GM18951 (cell line): ENCODE data around the gene LTF.

Experiments
- POLR2A ChIP-seq: IDR thresholded peaks from 4 replicates; pipeline ENCODE4 v1.6.1; 2011; ENCODE audit warnings: mild to moderate bottlenecking; ENCODE audit not compliant: insufficient read length, insufficient read depth; ENCODE audit errors: extremely low read depth
- in situ Hi-C: fragments of 300-500 bp; cut with MboI; formaldehyde crosslinking; loops from one replicate; pipeline ENCODE4 v1.12.0; 2022; ENCODE audit warnings: low sequenced_read_pairs, mixed read lengths, inconsistent platforms; ENCODE audit not compliant: unreplicated experiment

Gene LTF

DNA sequence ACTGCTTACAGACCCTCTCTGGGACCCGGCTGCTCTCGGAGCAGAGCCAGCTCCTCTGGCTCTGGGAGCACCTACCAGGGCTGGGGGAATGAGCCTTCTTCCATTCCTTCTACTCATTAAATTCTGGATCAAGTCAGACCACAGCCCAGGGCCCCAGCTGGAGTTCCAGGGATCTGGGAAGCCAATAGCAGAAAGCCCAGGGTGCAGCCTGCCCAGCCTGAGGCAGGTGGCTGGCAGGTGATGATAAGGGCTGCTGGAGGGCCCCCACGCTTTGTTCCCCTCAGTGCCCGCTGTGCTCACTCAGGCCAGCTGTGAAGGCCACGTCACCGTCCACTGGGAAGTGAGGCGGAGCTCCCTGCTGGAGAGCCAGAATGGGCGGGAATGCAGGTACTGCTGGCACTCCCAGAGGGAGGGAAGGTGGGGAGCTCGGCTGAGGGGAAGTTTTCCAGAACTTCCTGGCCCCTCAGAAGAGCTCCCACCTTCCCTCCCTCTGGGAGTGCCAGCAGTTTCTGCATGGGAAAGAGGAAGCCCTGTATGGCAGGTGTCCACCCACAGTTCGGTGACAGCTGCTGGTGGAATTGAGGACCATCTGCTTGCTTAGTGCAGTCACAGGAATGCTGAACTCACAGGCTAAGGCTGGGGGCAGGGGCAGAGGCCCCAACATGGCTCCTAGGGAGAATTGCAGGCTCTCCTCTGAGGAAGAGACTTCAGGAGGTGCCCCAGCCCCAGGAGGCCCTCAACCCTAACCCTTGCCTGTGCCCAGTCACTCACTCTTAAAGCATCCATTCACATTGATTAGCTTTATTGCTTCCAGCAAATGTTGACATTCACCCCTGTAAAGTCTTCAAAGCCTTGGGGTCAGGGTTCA lies 20.4 kb upstream of the LTF start:
- in situ Hi-C loops: loop anchor here (5.0 kb wide), 2 partner anchors 72 to 152 kb away; no protein-coding TSS in a partner anchor

GRCh38 chr3:46484388-46484787 lies 19.7 kb upstream of the LTF start:
- in situ Hi-C loops: loop anchor here (5.0 kb wide), 1 partner anchor 153 kb away; no protein-coding TSS in a partner anchor
- no peak for TF ChIP-seq POLR2A

More for the DNA sequence above, 20.4 kb upstream of the LTF start:
- TF ChIP-seq POLR2A: no peak

DNA sequence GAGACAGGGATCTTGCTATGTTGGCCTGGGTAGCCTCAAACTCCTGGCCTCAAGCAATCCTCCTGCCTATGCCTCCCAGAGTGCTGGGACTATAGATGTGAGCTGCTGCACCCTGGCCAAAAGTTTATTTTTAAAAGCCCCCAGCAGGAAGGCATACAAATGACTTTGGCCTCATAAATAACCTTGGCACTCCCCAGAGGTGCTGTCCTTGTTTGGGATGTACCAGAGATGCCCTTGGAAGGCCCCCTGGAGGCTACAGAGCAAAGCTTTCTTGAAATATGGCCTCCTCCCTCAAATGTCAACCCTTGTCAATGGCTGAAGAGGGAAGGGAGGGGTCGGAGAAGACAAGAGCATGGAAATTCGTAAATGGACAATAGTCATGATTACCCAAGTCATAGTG lies 19.1 kb upstream of the LTF start:
- TF ChIP-seq POLR2A: no peak
- in situ Hi-C loops: loop anchor here (5.0 kb wide), 1 partner anchor 153 kb away; no protein-coding TSS in a partner anchor

GRCh38 chr3:46482632-46483350 lies 18.1 kb upstream of the LTF start:
- in situ Hi-C loops: loop anchor here (5.0 kb wide), 1 partner anchor 155 kb away; no protein-coding TSS in a partner anchor
- TF ChIP-seq POLR2A: no peak

DNA sequence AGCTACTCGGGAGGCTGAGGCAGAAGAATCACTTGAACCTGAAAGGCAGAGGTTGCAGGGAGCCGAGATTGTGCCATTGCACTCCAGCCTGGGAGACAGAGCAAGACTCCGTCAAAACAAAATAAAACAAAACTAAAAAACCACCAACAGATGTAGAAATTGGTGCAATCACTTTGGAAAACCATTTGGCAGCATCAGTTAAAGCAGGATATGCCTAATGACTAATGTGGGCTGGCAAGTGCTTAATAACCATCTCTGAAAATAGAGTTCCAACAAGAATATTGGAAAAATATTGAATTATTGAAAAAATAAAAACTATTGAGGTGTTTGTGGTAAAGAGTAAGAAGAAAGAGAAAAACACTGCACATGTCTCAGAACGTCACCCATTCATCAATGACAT lies 16.9 kb upstream of the LTF start:
- in situ Hi-C loops: loop anchor here (5.0 kb wide), 1 partner anchor 156 kb away; no protein-coding TSS in a partner anchor
- no peak for TF ChIP-seq POLR2A

GRCh38 chr3:46480491-46481195 lies 15.9 kb upstream of the LTF start:
- TF ChIP-seq POLR2A: no peak
- in situ Hi-C loops: loop anchor here (5.0 kb wide), 1 partner anchor 157 kb away; no protein-coding TSS in a partner anchor

GRCh38 chr3:46479696-46480095 lies 15.0 kb upstream of the LTF start:
- no peak for TF ChIP-seq POLR2A
- in situ Hi-C loops: loop anchor here (5.0 kb wide), 1 partner anchor 158 kb away; no protein-coding TSS in a partner anchor

DNA sequence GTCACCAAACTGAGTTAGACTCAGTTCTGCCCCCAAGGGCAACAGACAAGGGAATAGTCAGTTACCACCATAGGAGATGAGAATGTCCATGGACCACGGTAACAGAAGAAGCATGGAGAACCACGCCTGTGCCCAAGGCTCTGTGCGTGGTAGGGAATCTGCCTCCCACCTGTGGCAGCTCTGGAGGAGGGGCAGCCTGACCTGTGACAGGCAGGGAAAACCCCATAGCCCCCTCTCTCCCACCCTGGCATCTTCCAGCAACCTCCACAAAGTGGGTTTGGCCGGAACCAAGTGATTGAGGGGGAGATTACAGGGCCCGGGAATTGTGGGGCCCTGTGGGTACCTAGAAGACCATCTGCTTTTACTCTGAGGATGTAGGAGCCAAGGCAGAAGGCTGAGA lies 14.3 kb upstream of the LTF start:
- TF ChIP-seq POLR2A: no peak
- in situ Hi-C loops: no loop called here

DNA sequence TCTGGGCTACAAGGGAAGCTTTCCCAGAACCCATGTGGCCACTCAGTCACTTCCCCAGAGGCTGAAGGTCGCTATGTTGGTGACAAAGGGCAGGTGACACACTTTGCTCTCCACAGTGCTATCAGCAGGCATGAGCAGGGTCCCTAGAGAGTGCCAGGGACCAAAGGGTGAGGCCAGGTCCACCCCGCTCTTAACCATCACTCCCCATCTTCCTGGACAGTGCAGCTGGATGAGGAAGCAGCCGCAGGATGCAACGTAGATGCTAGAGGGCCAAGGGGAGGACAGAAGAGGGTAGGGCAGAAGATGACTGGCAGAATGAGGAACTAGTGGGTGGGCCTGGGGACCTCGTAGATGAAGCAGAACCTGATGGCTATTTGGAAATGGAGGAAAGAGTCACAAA lies 13.6 kb upstream of the LTF start:
- in situ Hi-C loops: no loop called here
- TF ChIP-seq POLR2A: no peak

GRCh38 chr3:46477756-46478155 lies 13.1 kb upstream of the LTF start:
- TF ChIP-seq POLR2A: no peak
- in situ Hi-C loops: no loop called here

- in situ Hi-C loops: no loop called here
- no peak for TF ChIP-seq POLR2A
Observed at GRCh38 chr3:46477145-46477544, 12.4 kb upstream of the LTF start.

DNA sequence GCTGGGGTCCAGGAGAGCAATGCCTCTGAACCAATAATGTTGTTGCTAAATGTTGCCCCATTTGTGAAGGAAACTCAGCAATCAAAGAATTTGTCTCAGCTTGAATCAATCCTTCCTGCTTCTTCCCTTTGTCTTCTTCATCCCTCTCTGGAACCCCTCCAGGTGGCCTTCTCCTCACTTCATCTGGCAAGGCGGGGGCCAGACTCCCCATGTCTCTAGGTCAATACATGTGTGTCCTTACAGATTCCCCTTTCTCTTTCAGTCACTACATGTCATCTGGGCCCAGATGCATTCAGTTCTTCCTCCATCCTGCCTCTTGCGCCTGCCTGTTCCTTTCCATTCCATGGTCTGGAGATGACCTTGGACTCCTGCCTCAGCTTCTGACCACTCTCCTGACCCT lies 8.0 kb upstream of the LTF start:
- in situ Hi-C loops: no loop called here
- TF ChIP-seq POLR2A: no peak

GRCh38 chr3:46471371-46471914 lies 6.7 kb upstream of the LTF start:
- in situ Hi-C loops: no loop called here
- no peak for TF ChIP-seq POLR2A
